ENCODE data around the gene VWF. TPM values are rescaled to one million over a fixed set of nuclear protein-coding genes. Genes with fewer than 3 reads are reported as not detected.

VWF gene
- total and polyA plus RNA-seq, 2 of the 13 experiments (the other 11 are each of a cell fraction or from before 2014, with no cell fraction given) = 0.20 to 0.25 TPM

DNA sequence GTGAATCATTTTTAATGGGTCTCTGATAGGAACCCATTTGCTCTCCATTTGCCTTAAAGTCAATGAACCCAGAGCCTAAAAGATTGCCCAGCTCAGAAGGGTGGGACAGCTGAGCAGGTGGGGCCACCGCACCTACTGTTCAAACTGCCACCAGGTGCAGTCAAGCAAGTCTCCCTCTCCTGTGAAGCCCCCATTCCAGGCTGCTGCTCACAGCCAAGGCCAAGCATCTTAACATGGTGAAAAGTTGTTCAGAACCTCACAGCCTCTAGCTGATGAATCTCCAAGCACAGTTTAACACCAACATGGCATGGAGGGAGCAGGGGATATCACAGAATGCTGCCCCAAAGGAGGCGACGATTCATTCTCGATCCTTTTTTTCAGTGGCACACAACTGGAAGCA, 209.0 kb downstream of the VWF start (continued):
- TF ChIP-seq, protein P1, sequence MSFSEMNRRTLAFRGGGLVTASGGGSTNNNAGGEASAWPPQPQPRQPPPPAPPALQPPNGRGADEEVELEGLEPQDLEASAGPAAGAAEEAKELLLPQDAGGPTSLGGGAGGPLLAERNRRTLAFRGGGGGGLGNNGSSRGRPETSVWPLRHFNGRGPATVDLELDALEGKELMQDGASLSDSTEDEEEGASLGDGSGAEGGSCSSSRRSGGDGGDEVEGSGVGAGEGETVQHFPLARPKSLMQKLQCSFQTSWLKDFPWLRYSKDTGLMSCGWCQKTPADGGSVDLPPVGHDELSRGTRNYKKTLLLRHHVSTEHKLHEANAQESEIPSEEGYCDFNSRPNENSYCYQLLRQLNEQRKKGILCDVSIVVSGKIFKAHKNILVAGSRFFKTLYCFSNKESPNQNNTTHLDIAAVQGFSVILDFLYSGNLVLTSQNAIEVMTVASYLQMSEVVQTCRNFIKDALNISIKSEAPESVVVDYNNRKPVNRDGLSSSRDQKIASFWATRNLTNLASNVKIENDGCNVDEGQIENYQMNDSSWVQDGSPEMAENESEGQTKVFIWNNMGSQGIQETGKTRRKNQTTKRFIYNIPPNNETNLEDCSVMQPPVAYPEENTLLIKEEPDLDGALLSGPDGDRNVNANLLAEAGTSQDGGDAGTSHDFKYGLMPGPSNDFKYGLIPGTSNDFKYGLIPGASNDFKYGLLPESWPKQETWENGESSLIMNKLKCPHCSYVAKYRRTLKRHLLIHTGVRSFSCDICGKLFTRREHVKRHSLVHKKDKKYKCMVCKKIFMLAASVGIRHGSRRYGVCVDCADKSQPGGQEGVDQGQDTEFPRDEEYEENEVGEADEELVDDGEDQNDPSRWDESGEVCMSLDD (CRISPR knock-in tag; IDR thresholded peaks at IDR 0.05; ENCODE audit: borderline replicate concordance) = no peak
- no peak for TF ChIP-seq FOXK1 (CRISPR knock-in tag; IDR thresholded peaks at IDR 0.05; ENCODE audit: borderline replicate concordance, low read depth)
- TF ChIP-seq ZNF138 (CRISPR knock-in tag; IDR thresholded peaks at IDR 0.05; ENCODE audit: low read depth) = no peak
- TF ChIP-seq NAIF1 (CRISPR knock-in tag; IDR thresholded peaks at IDR 0.05; ENCODE audit: borderline replicate concordance) = no peak
- TF ChIP-seq, protein P2, sequence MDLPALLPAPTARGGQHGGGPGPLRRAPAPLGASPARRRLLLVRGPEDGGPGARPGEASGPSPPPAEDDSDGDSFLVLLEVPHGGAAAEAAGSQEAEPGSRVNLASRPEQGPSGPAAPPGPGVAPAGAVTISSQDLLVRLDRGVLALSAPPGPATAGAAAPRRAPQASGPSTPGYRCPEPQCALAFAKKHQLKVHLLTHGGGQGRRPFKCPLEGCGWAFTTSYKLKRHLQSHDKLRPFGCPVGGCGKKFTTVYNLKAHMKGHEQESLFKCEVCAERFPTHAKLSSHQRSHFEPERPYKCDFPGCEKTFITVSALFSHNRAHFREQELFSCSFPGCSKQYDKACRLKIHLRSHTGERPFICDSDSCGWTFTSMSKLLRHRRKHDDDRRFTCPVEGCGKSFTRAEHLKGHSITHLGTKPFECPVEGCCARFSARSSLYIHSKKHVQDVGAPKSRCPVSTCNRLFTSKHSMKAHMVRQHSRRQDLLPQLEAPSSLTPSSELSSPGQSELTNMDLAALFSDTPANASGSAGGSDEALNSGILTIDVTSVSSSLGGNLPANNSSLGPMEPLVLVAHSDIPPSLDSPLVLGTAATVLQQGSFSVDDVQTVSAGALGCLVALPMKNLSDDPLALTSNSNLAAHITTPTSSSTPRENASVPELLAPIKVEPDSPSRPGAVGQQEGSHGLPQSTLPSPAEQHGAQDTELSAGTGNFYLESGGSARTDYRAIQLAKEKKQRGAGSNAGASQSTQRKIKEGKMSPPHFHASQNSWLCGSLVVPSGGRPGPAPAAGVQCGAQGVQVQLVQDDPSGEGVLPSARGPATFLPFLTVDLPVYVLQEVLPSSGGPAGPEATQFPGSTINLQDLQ (CRISPR knock-in tag; IDR thresholded peaks at IDR 0.05) = no peak
- TF ChIP-seq ZSCAN21 (CRISPR knock-in tag; IDR thresholded peaks at IDR 0.05; ENCODE audit: borderline replicate concordance) = no peak
- no peak for TF ChIP-seq EEA1 (CRISPR knock-in tag; IDR thresholded peaks at IDR 0.05; ENCODE audit: borderline replicate concordance)
- TF ChIP-seq HDAC6 (IDR thresholded peaks at IDR 0.05; ENCODE audit: low read depth, low read length) = no peak
- no peak for TF ChIP-seq ZNF850 (CRISPR knock-in tag; conservative IDR thresholded peaks at IDR 0.05)
- no peak for TF ChIP-seq ATM (IDR thresholded peaks at IDR 0.05; ENCODE audit: borderline replicate concordance)
- TF ChIP-seq ZZZ3 (CRISPR knock-in tag; IDR thresholded peaks at IDR 0.05; ENCODE audit: borderline replicate concordance) = no peak
- no peak for TF ChIP-seq GLI4 (CRISPR knock-in tag; IDR thresholded peaks at IDR 0.05; ENCODE audit: borderline replicate concordance)

Measured in HepG2 (cell line).